T-cell (primary cell): ENCODE data around the gene UBE2G1. TPM values are rescaled to one million over a fixed set of nuclear protein-coding genes. Genes with fewer than 3 reads are reported as not detected.
"Not testable (repeated sequence)": the region's sequence is repeated elsewhere in the genome, so short reads cannot be mapped to it uniquely, and the experiment has no call there.

ENCODE experiments used
- ATAC-seq, 4 experiments: fragments of 200-7000 bp in 3 of 4; fragments of 150-1000 bp in 1 of 4; cut with Tn5 transposase; replicated peaks in 1 of 4; 1 replicate in 3 of 4; 2 replicates in 1 of 4; pipeline ENCODE4 v1.10.0; 2021; ENCODE audit warnings: moderate library complexity in 3 of 4, mild to moderate bottlenecking in 2 of 4, moderate number of reproducible peaks in 1 of 4
- CTCF ChIA-PET, 2 donors: fragments of 300-600 bp; sonication (Branson Sonifier 250); formaldehyde crosslinking; loops; one replicate each; lab custom pipeline; 2022; ENCODE audit warnings: antibody characterized with exemption in 2 of 2; lab: Charles Lee
- POLR2A ChIA-PET, 2 donors: fragments of 300-600 bp; sonication (Branson Sonifier 250); formaldehyde crosslinking; loops; one replicate each; lab custom pipeline; 2022; ENCODE audit warnings: antibody characterized with exemption in 2 of 2; lab: Charles Lee
- DNase-seq, 35 experiments: peaks; one replicate each; pipeline versions ENCODE4 v3.0.0 to v3.0.0-alpha.2; 2013 to 2023
- H3K27ac ChIP-seq: one replicate; pipeline ENCODE4 v1.5.1; 2013; ENCODE audit warnings: low read length
- H3K27me3 ChIP-seq, 2 experiments: replicated peaks in 1 of 2; 1 replicate in 1 of 2; 2 replicates in 1 of 2; pipeline versions ENCODE4 v1.6.1 to v1.7.0; 2013; ENCODE audit warnings: low read length in 1 of 2, mixed read lengths in 1 of 2; ENCODE audit not compliant: control insufficient read depth in 2 of 2, insufficient read depth in 2 of 2; ENCODE audit errors: extremely low read depth in 1 of 2
- H3K36me3 ChIP-seq, 2 donors: 1 replicate in 1 of 2; 2 replicates in 1 of 2; pipeline versions ENCODE4 v1.6.1 to v1.7.0; 2013; ENCODE audit warnings: low read length in 1 of 2; ENCODE audit not compliant: control insufficient read depth in 2 of 2, insufficient read depth in 1 of 2; ENCODE audit errors: extremely low read depth in 1 of 2
- H3K4me1 ChIP-seq, 2 experiments: 1 replicate in 1 of 2; 2 replicates in 1 of 2; pipeline versions ENCODE4 v1.6.1 to v1.7.0; 2013; ENCODE audit warnings: low read length in 2 of 2, mixed read lengths in 1 of 2; ENCODE audit not compliant: insufficient read depth in 2 of 2, control insufficient read depth in 1 of 2; ENCODE audit errors: extremely low read depth in 1 of 2
- H3K4me3 ChIP-seq, 2 donors: 1 replicate in 1 of 2; 2 replicates in 1 of 2; pipeline versions ENCODE4 v1.5.1 to v1.7.0; 2013; ENCODE audit warnings: mild to moderate bottlenecking in 2 of 2, low read length in 1 of 2, moderate library complexity in 1 of 2; ENCODE audit not compliant: control insufficient read depth in 1 of 2; ENCODE audit errors: extremely low read depth in 1 of 2
- H3K9me3 ChIP-seq: 2 replicates; pipeline ENCODE4 v1.7.0; 2013
- H3K27ac Mint-ChIP-seq, 2 donors: one replicate each; pipeline ENCODE4 v1.8.0; 2020 to 2021; ENCODE audit warnings: mild to moderate bottlenecking in 2 of 2, mixed read lengths in 2 of 2
- H3K27me3 Mint-ChIP-seq, 2 donors: one replicate each; pipeline ENCODE4 v1.8.0; 2021 to 2022; ENCODE audit warnings: mixed read lengths in 2 of 2
- H3K36me3 Mint-ChIP-seq: one replicate; pipeline ENCODE4 v1.8.0; 2021; ENCODE audit warnings: mixed read lengths
- H3K4me1 Mint-ChIP-seq, 3 donors: one replicate each; pipeline ENCODE4 v1.8.0; 2020 to 2022; ENCODE audit warnings: mixed read lengths in 3 of 3, mild to moderate bottlenecking in 1 of 3
- H3K4me3 Mint-ChIP-seq, 3 donors: one replicate each; pipeline ENCODE4 v1.8.0; 2020 to 2022; ENCODE audit warnings: mild to moderate bottlenecking in 3 of 3, mixed read lengths in 3 of 3, moderate library complexity in 3 of 3
- H3K9me3 Mint-ChIP-seq, 3 donors: one replicate each; pipeline ENCODE4 v1.8.0; 2020 to 2022; ENCODE audit warnings: mixed read lengths in 3 of 3
- WGBS: methylation state at CpG from one replicate; pipeline ENCODE4 v1.1.5; 2013; ENCODE audit warnings: missing lambda C conversion rate; ENCODE audit not compliant: insufficient coverage; 5-methylcytosine and 5-hydroxymethylcytosine counted together
- total RNA-seq, 35 experiments: library from RNA in 6 of 35; stranded (reverse) in 6 of 35; fragments of 120-200 nt in 1 of 35; gene quantifications; one replicate each; pipeline versions ENCODE4 v1.2.1 to v1.2.4 and lab custom pipeline; 2013 to 2026

The UBE2G1 gene
- total RNA-seq, 5 donors from 2014 or later (not counting 1 experiment from before 2014, with no cell fraction given): 49.6 to 62.5 (median 56.4) TPM

DNA sequence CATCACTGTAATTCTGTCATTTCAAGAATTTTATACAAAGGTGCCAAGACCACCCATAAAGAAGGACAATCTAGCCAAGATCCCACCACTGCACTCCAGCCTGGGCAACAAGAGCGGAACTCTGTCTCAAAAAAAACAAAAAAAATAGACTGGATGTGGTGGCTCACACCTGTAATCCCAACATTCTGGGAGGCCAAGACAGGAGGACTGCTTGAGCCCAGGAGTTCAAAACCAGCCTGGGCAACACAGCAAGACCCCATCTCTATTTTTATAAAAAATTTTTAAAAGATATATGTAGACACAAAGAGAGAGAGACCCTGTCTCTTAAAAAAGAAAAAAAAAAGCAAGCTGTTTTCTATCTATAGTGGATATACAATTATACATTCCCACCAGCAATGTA, 8.8 kb downstream of the UBE2G1 start:
- Histone ChIP-seq H3K9me3 (no peaks in the 10 kb centered on the region), H3K36me3 (peaks cover 0 to 10% of the 10 kb centered on the region in 2 donors), H3K27ac (no peak overlapping the region), H3K4me3 (no peak overlapping the region), H3K27me3 (no peaks in the 10 kb centered on the region), H3K4me1 (peaks cover 15 to 46% of the 10 kb centered on the region in 2 experiments)
- WGBS: no CpG with 5 or more reads among the region's 1 CpG
- Mint-ChIP-seq H3K4me3 (peak overlapping the region in 1 of 3 donors; percentile 38), H3K9me3 (no peaks in the 10 kb centered on the region), H3K4me1 (peaks cover 59 to 67% (median 66%) of the 10 kb centered on the region in 3 donors), H3K27ac (peak overlapping the region in 1 of 2 donors; percentile 51), H3K36me3 (peaks cover 16% of the 10 kb centered on the region), H3K27me3 (no peaks in the 10 kb centered on the region)
- CTCF ChIA-PET: no interaction called here
- DNase-seq: no peak
- no peak for ATAC-seq
- POLR2A ChIA-PET: no interaction called here

DNA sequence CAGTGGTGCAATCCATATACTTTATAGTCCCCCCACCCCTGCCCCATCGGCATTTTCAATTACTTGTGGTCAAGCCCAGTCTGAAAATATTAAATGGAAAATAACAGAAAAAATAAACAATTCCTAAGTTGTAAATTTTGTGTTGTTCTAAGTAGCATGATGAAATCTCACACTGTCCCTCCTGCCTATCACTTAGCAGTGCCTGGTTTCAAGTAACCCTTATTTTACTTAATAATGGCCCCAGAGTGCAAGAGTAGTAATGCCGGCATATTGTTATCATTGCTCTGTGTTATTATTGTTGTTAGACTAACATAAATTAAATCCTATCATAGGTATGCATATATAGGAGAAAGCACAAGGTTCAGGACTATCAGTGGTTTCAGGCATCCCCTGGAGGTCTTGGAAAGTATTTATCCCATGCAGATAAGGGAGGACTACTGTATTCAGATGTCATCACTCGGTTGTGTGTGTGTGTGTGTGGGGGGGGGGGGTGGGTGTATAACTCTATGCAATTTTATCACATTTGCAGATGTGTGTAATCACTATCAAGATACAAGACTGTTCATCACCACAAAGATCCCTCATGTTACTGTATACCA, 9.3 kb downstream of the UBE2G1 start:
- peaks cover 0 to 5% of the 10 kb centered on the region in 2 donors for H3K36me3 ChIP-seq
- H3K27me3 ChIP-seq: no peaks in the 10 kb centered on the region
- no peak overlapping the region for H3K4me3 ChIP-seq
- H3K27ac ChIP-seq: no peak overlapping the region
- CTCF ChIA-PET: no interaction called here
- no CpG with 5 or more reads among the region's 3 CpGs for WGBS
- POLR2A ChIA-PET: no interaction called here
- ATAC-seq: no peak
- no peak for DNase-seq
- Mint-ChIP-seq H3K27ac (peak overlapping the region in 1 of 2 donors; percentile 51), H3K36me3 (peaks cover 13% of the 10 kb centered on the region), H3K9me3 (no peaks in the 10 kb centered on the region), H3K4me1 (peaks cover 59 to 66% (median 64%) of the 10 kb centered on the region in 3 donors), H3K27me3 (no peaks in the 10 kb centered on the region), H3K4me3 (peak overlapping the region in 1 of 3 donors; percentile 19)
- H3K4me1 ChIP-seq: peaks cover 13 to 48% of the 10 kb centered on the region in 2 experiments
- no peaks in the 10 kb centered on the region for H3K9me3 ChIP-seq

DNA sequence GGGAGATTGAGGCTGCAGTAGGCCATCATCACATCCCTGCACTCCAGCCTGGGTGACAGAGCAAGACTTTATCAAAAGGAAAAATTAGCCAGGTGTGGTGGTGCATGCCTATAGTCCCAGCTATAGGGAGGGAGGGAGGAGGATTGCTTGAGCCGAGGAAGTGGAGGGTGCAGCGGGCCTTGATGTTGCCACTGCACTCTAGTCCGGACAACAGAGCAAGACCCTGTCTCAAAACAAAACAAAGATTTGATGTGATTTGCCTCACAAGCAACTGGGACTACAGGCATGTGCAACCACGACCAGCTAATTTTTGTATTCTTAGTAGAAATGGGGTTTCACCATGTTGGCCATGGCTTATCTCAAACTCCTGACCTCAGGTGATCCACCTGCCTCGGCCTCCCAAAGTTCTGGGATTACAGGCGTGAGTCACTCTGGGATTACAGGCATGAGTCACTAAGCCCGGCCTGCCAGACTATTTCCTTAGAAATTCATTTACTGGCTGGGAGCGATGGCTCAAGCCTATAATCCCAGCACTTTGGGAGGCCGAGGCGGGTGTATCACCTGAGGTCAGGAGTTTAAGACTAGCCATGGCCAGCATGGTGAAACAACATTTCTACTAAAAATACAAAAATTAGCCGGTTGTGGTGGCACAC, 11.5 kb downstream of the UBE2G1 start:
- no peaks in the 10 kb centered on the region for H3K9me3 ChIP-seq
- H3K4me3 ChIP-seq: no peak overlapping the region
- H3K27me3 ChIP-seq: no peaks in the 10 kb centered on the region
- Mint-ChIP-seq H3K4me1 (peaks cover 58 to 66% (median 63%) of the 10 kb centered on the region in 3 donors), H3K4me3 (peak overlapping the region in 1 of 3 donors; percentile 23), H3K36me3 (peaks cover 8% of the 10 kb centered on the region), H3K27ac (no peak overlapping the region), H3K9me3 (no peaks in the 10 kb centered on the region), H3K27me3 (no peaks in the 10 kb centered on the region)
- no peak overlapping the region for H3K27ac ChIP-seq
- H3K36me3 ChIP-seq: peaks cover 0 to 4% of the 10 kb centered on the region in 2 donors
- ChIA-PET POLR2A (no interaction called here), CTCF (no interaction called here)
- 74% methylated on average over 6 of the region's 11 CpGs for WGBS
- peaks cover 8 to 38% of the 10 kb centered on the region in 2 experiments for H3K4me1 ChIP-seq
- no peak for ATAC-seq
- DNase-seq: no peak

DNA sequence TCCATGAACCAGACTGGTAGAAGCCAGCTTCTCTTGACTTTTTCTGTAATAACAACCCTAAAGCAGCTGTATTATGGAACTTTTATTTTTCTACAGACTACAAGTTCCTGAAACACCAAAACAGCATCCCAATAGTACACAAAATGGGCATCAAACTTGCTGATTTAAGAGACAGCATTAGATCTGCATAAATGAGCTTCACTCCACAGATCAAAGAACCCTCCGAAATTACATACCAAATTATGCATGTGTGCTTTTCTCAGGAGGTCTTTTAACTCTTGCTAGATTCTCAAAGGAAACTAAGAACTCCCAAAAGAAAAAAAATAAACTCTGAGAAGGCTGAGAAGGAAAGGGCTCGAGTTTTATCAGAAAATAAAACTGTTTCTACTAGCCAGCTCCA, 12.3 kb downstream of the UBE2G1 start:
- Mint-ChIP-seq H3K36me3 (peaks cover 8% of the 10 kb centered on the region), H3K4me1 (peaks cover 52 to 62% (median 55%) of the 10 kb centered on the region in 3 donors), H3K27ac (peak overlapping the region; percentile 18 to 19), H3K27me3 (no peaks in the 10 kb centered on the region), H3K9me3 (no peaks in the 10 kb centered on the region), H3K4me3 (peak overlapping the region in 1 of 3 donors; percentile 23)
- ChIA-PET CTCF (interaction anchor here in 1 of 2 donors (0.8 kb wide), 1 partner anchor 12 kb away, joined by 6 read pairs; no protein-coding TSS in a partner anchor), POLR2A (no interaction called here)
- no peak overlapping the region for H3K4me3 ChIP-seq
- H3K4me1 ChIP-seq: peaks cover 7 to 34% of the 10 kb centered on the region in 2 experiments
- ATAC-seq (no peak), DNase-seq (no peak)
- H3K9me3 ChIP-seq: no peaks in the 10 kb centered on the region
- H3K27ac ChIP-seq: no peak overlapping the region
- no CpG with 5 or more reads among the region's 2 CpGs for WGBS
- H3K36me3 ChIP-seq: peaks cover 0 to 4% of the 10 kb centered on the region in 2 donors
- H3K27me3 ChIP-seq: no peaks in the 10 kb centered on the region

DNA sequence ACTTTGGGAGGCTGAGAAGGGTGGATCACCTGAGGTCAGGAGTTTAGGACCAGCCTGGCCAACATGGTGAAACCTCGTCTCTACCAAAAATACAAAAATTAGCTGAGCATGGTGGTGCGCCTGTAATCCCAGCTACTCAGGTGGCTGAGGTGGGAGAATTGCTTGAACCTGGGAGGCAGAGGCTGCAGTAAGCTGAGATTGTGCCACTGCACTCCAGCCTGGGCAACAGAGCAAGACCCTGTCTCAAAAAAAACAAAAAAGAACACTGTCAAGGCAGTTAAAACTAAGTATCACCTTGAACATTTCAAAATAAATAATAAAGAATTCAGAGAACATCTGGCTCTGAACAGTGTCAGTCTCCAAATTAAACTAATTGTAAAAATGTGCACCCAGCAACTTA, 16.3 kb downstream of the UBE2G1 start:
- H3K9me3 ChIP-seq, DNase-seq, H3K27ac ChIP-seq, CTCF ChIA-PET, H3K4me3 Mint-ChIP-seq, H3K4me3 ChIP-seq, H3K36me3 ChIP-seq, H3K27me3 Mint-ChIP-seq, H3K27ac Mint-ChIP-seq, POLR2A ChIA-PET, ATAC-seq, H3K36me3 Mint-ChIP-seq, H3K27me3 ChIP-seq, H3K9me3 Mint-ChIP-seq: not testable (repeated sequence)
- peaks cover 48 to 63% (median 54%) of the 10 kb centered on the region in 3 donors for H3K4me1 Mint-ChIP-seq
- WGBS: no CpG with 5 or more reads among the region's 2 CpGs
- H3K4me1 ChIP-seq: peaks cover 2 to 22% of the 10 kb centered on the region in 2 experiments

DNA sequence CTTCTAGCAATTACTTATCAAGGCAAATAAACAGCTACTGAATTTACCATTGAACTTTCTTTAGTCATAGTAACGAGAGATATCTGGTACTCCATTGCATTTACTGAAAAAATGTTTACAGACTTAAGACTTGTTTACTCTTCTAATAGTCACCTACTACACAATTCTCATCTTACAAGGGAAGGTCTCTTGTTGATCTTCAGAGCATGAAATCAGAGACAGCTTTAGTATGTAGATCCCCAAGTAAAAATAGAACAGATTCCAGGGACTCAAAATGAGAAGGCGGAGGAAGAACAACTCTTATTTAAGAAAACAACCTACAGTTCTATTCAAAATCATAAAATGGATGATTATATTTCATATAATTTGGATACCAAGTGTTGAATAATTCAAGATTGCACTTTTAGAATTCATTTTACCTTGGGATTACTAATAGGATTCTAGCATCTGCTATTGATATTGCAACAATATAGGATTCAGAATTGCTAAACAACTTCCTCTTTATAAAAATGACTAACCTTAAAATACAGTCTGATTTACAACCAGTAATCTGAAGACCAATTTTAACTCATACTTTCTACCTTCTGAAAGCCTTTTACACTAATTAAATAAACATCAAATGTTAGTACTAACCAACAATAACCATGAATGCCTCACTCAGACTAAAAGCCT, 20.8 kb downstream of the UBE2G1 start:
- peaks cover 2 to 19% of the 10 kb centered on the region in 2 experiments for H3K4me1 ChIP-seq
- no peak for DNase-seq
- H3K27ac ChIP-seq: no peak overlapping the region
- no peaks in the 10 kb centered on the region for H3K27me3 ChIP-seq
- WGBS: no CpG with 5 or more reads among the region's 2 CpGs
- CTCF ChIA-PET: interaction anchor here in 1 of 2 donors (1.0 kb wide), 1 partner anchor 15 kb away, joined by 10 read pairs; no protein-coding TSS in a partner anchor
- no peak for ATAC-seq
- Mint-ChIP-seq H3K36me3 (no peaks in the 10 kb centered on the region), H3K4me3 (no peak overlapping the region), H3K4me1 (peaks cover 26 to 39% (median 29%) of the 10 kb centered on the region in 3 donors), H3K27me3 (no peaks in the 10 kb centered on the region), H3K9me3 (no peaks in the 10 kb centered on the region), H3K27ac (no peak overlapping the region)
- no peaks in the 10 kb centered on the region for H3K36me3 ChIP-seq
- POLR2A ChIA-PET: interaction anchor here in 1 of 2 donors (0.5 kb wide), 1 partner anchor 95 kb away, joined by 4 read pairs; no protein-coding TSS in a partner anchor
- H3K9me3 ChIP-seq: no peaks in the 10 kb centered on the region
- H3K4me3 ChIP-seq: no peak overlapping the region
